ENCODE measurements around the gene MYH15.

The MYH15 gene

DNA sequence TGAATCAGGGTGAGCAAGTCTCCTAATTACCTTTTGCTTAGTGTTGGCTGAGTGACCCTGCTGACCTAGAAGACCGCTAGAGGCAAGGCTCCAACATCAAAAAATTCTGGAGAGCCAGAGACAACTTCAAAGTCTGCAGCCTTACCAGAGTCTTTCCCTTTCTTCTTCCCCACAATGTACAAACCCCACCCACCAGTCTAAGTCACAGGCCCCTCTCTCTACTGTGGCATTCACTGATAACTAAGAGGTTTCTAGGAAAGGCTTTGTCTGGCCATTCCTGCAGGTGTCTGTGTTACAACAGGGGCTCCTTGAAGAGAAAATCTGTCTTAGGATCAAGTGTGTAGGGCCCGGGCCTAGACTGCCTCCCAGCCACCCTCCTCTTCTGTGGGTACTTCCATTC is 525 bp downstream of the MYH15 start:
- DNase-seq (ENCODE audit: low read depth in 2 of 2), result no peak

GRCh38 chr3:108509263-108509662 is 1.1 kb downstream of the MYH15 start:
- no peak for DNase-seq (ENCODE audit: low read depth in 2 of 2)

DNA sequence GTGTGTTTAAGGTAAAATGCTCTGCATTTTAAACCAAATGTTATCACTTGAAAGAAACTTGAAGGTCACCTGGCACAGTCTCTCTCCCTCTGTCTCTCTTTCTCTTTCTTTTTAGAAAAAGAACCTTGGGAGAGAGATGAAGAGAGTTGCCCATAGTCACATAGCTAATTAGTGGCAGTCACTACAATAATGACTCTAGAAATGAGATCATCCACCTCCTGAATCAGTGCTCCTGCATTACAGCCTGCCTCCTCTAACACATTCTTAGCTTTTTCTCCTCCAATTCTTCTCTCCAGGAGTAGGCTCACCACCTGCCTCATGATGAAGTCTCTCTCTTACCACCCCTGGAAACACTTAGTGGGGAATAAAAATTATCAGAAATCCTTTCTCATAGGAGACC is 2.5 kb downstream of the MYH15 start:
- no peak for DNase-seq (ENCODE audit: low read depth in 2 of 2)

DNA sequence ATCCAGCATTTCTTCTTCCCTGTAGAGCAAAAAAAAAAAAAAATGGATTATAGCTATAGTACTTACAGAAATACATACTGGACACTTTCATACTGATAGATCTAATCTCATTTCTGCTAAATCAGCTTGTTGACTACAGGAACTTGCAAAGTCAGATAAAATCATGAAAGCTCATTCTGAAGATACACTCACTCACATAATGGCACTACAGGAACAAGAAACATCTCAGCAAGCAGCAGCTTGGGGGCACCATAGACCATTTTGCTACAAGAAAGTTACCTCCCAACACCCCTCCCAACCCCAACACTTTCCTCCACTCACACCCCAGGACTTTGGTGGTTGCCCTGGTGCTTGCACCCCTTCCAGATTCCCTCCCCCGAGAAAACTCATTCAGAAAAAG is 4.6 kb downstream of the MYH15 start:
- no peak for DNase-seq (ENCODE audit: low read depth in 2 of 2)

DNA sequence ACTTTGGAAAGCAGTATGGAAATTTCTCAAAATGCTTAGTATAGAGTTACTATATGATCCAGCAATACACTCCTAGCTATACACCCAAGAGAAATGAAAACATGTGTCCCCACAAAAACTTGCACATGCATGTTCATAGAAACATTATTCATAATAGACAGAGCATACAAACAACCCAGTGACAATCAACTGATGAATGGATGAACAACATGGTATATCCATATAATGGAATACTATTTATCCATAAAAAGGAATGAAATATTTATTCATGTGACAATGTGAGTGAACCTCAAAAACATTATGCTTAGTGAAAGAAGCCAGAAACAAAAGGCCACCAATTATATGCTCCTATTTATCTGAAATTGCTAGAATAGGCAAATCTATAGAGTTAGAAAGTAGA is 6.7 kb downstream of the MYH15 start:
- no peak for DNase-seq (ENCODE audit: low read depth in 2 of 2)

DNA sequence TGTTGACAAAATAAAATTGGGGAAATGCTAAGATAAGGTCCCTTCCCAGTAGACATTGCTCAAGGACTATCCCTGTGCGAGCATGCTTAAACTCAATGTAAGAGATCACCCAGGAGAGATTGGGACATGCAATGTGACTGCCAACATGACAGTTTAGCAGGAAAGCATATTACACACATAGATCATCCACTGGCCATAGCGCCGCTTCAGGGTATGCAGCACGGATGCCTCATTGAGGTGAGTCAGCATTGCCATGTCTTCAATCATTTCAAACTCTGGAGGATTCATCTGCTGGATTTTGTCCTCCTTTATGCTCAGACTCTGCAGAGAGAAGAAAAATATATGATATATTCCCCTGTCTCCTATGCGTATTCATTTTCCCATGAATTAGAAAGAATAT is 8.9 kb downstream of the MYH15 start:
- DNase-seq (ENCODE audit: low read depth in 2 of 2), result no peak

DNA sequence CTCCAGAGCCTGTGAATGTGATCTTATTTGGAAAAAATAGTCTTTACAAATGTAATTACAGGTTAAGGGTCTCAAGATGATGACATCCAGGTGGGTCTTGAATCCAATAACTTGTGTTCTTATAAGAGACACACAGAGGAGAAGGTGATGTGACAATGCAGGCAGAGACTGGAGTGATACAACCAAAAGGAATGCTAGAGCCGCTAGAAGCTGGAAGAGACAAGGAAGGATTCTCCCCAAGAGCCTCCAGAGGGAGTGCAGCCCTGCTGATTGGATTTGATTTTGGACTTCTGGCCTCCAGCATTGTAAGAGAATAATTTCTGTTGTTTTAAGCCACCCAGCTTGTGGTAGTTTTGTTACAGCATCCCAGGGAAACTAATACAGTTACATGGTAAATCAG is 9.7 kb downstream of the MYH15 start:
- no peak for DNase-seq (ENCODE audit: low read depth in 2 of 2)

GRCh38 chr3:108497271-108497670 is 13.1 kb downstream of the MYH15 start:
- DNase-seq (ENCODE audit: low read depth in 2 of 2), result no peak

DNA sequence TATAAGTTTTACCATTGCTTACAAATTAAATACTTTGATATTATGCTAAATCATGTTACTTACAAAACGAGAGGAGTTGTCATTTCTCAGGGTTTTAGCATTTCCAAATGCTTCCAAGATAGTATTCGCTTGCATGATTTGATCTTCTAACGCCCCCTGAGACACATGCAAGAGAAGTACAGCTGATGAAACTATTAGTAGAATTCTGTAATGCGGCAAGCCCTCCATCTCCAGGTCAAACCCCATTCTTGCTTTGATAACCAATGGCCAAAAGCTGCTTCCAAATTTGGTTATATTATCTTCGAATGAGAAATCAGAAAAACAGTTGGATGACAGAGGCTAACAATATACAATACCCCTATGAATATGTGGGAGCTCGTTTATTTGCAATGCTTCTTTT is 14.7 kb downstream of the MYH15 start:
- DNase-seq (ENCODE audit: low read depth in 2 of 2), result no peak

DNA sequence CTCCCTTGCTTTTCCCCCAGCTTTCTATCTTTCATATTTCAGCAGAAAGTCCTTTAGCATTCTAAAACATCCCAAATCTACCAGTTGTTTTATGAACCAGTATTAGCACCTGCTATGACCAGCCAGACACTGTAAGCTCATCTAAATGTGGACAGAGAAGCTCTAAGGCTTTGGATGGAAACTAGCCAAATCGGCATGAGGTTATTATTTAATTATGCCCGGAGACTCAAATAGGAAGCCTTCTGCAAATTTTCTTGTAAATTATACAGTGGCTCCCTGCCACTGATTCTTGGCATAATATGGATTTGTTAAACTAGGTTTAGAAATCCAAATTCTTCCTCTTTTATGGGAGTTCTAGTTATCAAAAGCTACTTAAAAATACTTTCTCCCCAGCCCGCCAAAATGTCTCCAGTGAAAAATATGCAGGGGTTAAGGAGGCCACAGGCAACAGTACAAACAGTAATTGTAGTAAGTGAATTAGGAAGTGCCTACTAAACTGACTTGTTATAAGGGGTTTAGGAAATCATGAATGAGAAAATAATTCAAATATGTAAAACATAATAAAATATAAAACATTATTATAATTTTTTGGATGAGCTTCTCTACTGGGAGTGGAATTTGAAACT is 15.4 kb downstream of the MYH15 start:
- DNase-seq (ENCODE audit: low read depth in 2 of 2), result no peak

- no peak for DNase-seq (ENCODE audit: low read depth in 2 of 2)
Observed at GRCh38 chr3:108493862-108494261, 16.5 kb downstream of the MYH15 start.

DNA sequence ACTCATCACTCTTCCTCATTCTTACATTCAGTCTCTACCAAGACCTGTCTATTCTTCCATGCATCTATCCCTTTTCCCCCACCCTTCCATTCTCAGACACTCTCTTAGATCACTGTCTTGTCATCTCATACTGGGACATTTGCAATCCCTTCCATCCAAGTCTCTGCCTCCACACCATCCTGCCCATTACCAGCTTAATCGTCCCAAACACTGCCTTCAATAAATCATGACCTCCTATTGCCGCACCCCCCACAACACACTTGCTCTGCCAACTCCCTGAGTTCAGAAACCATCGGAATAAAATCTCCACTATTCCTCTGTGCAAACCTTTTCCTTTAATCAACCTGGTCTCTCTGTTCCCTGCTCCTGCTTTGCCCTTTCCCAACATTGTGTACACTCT is 18.9 kb downstream of the MYH15 start:
- DNase-seq (ENCODE audit: low read depth in 2 of 2), result no peak

DNA sequence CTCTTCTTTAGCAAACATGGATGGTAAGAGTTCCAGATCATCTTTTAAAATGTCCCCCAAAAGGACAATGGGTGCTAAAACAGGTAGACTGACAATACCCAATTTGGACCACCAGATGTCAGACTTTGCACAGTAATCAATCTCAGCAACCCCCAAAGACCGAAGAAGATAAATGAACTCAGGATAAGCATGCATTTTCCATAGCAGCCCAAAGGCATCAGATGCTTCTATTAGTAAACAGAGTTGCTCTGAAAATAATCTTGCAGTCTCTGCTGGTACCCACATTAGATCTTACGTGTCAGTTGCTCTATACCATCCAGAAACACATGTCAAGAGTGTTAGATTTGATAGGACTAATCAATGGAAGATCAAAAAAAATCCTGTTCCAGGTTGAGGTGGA is 20.6 kb downstream of the MYH15 start:
- DNase-seq (ENCODE audit: low read depth in 2 of 2), result no peak

- peak; percentile 42 to 54 for DNase-seq (ENCODE audit: low read depth in 2 of 2)
Observed at GRCh38 chr3:108488631-108489030, 21.8 kb downstream of the MYH15 start.

DNA sequence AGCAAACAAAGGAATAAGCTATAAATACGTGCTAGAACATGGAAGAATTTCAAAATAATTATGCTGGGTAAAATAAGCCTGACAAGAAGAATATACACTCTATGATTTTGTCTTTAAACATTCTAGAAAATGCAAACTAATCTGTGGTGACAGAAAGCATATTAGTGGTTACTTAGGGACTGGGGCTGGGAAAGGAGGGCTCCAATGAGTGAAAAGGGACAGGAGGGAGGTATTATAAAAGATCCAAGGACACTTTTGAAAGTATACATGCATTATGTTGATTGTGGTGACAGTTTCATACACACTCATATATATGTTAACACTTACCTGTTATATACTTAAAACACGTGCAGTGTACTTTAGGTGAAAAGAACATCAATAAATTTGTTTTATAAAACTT is 23.0 kb downstream of the MYH15 start:
- no peak for DNase-seq (ENCODE audit: low read depth in 2 of 2)

GRCh38 chr3:108486941-108487340 is 23.5 kb downstream of the MYH15 start:
- DNase-seq (ENCODE audit: low read depth in 2 of 2), result no peak

DNA sequence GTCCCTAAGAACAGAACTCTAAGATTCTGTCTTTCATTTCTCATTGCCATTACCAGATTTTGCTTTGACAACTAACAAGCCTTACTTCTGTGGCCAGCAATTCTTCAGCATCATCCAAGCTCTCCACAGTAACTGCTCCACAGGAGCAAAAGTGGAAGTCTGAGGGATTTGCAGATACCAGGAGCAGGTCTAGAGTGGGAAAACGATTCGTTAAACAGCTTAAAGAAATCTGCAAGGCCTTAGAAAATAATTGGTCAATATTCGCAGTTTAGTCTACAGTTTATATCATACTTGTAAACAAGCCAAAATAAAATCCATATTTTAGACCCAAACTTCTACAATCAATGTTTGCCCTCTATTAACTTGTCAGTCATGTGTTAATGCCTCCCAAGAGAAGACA is 24.1 kb downstream of the MYH15 start:
- no peak for DNase-seq (ENCODE audit: low read depth in 2 of 2)

GRCh38 chr3:108485146-108485545 is 25.2 kb downstream of the MYH15 start:
- no peak for DNase-seq (ENCODE audit: low read depth in 2 of 2)

DNA sequence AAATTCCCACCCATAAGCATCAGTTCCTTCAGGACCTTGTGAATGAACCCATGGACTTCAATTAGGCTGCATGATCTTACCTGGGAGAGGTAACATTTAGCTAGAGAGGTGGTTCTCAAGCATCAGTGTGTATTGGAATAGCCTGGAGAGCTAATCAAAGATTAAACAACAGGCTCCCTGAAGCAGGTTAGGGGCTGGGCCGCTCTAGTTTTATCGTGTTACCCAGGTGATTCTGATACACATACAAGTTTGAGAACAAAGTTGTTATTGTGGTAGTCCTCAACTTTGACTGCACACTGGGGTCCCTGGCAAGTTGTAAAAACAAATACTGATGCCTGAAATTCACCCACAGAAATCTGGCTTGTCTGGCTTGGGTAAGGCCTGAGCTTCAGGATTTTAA is 31.2 kb downstream of the MYH15 start:
- DNase-seq (ENCODE audit: low read depth in 2 of 2), result no peak

DNA sequence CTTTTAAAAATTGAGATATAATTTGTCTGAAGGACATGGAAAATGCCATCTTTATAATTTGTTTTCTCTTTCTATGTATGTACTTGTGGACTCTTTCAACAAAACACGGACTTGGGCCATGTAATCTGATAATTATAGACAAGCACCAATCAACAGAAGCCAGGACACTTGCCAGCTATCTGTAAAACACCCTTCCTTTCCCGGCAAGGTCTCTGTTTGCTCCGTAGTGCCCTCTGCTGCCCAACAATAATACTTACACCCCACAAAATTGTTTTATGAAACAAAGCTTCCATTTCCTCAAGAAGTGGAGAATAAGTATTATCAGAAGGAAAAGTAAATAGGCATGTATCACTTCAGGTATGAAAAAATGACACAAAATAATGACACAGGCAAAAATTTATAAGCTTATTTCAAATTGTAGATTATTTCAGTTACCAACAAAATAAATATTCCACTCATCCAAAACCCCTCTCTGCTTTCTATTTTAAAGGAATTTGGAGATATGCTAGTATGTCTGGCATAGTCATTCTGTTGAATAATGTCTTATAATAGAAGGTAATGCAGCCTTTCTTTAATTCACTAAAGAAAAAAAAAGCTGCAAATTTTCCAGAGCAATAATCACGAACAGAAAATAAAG is 32.8 kb downstream of the MYH15 start:
- DNase-seq (ENCODE audit: low read depth in 2 of 2), result no peak

DNA sequence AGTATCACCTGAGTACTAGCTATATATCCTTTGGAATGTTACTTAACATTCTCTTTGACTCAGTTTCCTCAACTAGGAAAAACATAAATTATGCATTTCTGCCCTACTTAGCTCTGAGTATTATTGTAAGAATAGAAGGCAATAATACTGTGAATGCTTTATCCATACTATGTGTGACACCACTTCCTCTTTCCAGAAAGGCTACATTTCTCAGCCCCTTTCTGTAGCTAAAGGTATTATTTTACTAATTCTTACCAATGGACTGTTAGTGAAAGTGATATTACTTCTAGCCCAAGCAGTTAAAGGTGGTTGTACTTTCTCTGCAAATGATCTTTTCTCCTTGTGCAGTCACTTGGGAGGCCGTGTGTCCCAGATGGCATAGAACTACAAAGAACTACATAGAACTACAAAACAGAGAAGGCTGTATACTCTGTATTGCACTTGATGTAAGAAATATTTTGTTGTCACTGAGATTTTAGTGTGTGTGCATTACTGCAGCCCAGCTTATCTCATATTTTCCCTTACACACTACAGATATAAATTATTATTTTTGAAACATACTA is 35.1 kb downstream of the MYH15 start:
- no peak for DNase-seq (ENCODE audit: low read depth in 2 of 2)

- peak; percentile 44 to 50 for DNase-seq (ENCODE audit: low read depth in 2 of 2)
Observed at GRCh38 chr3:108474581-108474980, 35.8 kb downstream of the MYH15 start.

DNA sequence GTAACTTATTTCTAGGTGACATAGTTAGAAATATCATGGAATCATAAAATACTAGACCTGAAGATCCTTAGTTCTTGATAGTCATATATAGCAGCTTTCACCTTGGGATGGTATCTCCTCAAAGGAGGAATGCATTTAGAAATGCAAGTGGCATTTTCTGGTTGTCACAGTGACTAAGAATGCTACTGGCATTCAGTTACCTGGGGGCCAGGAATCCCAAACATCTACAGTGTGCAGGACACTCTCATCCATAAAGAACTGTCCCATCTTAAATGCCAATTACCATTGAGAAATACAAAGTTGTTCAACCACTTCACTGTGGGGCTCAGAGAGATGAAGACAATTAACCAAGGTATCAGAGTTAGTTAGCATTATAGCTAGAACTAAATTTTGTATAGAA is 36.7 kb downstream of the MYH15 start:
- DNase-seq (ENCODE audit: low read depth in 2 of 2), result no peak

Data from fibroblast of skin of left biceps (primary cell).